Left ventricle myocardium inferior (tissue), 1 donor: ENCODE measurements around the gene SAG. TPM values are rescaled to one million over a fixed set of nuclear protein-coding genes. Genes with fewer than 3 reads are reported as not detected.

Source experiments
- DNase-seq: peaks from one replicate; pipeline ENCODE4 v3.0.0-alpha.2; 2020
- H3K27ac ChIP-seq: fragments of 200-600 bp; replicated peaks from 2 replicates; pipeline ENCODE4 v1.8.0; 2021
- H3K27me3 ChIP-seq: fragments of 200-600 bp; 2 replicates; pipeline ENCODE4 v1.8.0; 2021; ENCODE audit warnings: low read depth
- H3K36me3 ChIP-seq: fragments of 200-600 bp; 2 replicates; pipeline ENCODE4 v1.8.0; 2021
- H3K4me1 ChIP-seq: fragments of 200-600 bp; 2 replicates; pipeline ENCODE4 v1.8.0; 2021
- H3K4me3 ChIP-seq: fragments of 200-600 bp; 2 replicates; pipeline ENCODE4 v1.8.0; 2021; ENCODE audit warnings: mild to moderate bottlenecking, moderate library complexity
- H3K9me3 ChIP-seq: fragments of 200-600 bp; replicated peaks from 2 replicates; pipeline ENCODE4 v1.8.0; 2021
- intact Hi-C: fragments of 100-400 bp; cut with micrococcal nuclease; formaldehyde crosslinking; loops from one replicate; pipeline ENCODE4 v1.11.0; 2022
- total RNA-seq: library from RNA; stranded (reverse); fragmentation: NEBNext Ultra II Directional; extraction: Animal tissue kit (Norgen Biotek cat#: 25700); gene quantifications from one replicate; pipeline ENCODE4 v1.2.1, GENCODE V29; 2021
- TF ChIP-seq, protein P1 (sequence below): fragments of 200-600 bp; IDR thresholded peaks from 2 replicates; pipeline ENCODE4 v1.8.0; 2021; ENCODE audit warnings: antibody characterized with exemption, mild to moderate bottlenecking, borderline replicate concordance
- donor health status: DM: no; HTN: yes; CAD: no; lungs with severe emphysema.

Gene SAG
- total RNA-seq, 1 donor from 2014 or later: not detected

- Histone ChIP-seq H3K36me3 (peaks cover 5% of the 10 kb centered on the region), H3K27me3 (no peaks in the 10 kb centered on the region), H3K9me3 (no peaks in the 10 kb centered on the region), H3K27ac (peak overlapping the region; percentile 90), H3K4me3 (peak overlapping the region; percentile 41), H3K4me1 (peaks cover 56% of the 10 kb centered on the region)
- peak; percentile 94 for DNase-seq
- TF ChIP-seq, protein P1, sequence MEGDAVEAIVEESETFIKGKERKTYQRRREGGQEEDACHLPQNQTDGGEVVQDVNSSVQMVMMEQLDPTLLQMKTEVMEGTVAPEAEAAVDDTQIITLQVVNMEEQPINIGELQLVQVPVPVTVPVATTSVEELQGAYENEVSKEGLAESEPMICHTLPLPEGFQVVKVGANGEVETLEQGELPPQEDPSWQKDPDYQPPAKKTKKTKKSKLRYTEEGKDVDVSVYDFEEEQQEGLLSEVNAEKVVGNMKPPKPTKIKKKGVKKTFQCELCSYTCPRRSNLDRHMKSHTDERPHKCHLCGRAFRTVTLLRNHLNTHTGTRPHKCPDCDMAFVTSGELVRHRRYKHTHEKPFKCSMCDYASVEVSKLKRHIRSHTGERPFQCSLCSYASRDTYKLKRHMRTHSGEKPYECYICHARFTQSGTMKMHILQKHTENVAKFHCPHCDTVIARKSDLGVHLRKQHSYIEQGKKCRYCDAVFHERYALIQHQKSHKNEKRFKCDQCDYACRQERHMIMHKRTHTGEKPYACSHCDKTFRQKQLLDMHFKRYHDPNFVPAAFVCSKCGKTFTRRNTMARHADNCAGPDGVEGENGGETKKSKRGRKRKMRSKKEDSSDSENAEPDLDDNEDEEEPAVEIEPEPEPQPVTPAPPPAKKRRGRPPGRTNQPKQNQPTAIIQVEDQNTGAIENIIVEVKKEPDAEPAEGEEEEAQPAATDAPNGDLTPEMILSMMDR: no peak
- intact Hi-C loops: no loop called here
Measured at GRCh38 chr2:233387667-233388528, 80.3 kb downstream of the SAG start.

GRCh38 chr2:233389601-233390125 lies 82.0 kb downstream of the SAG start:
- no peak for DNase-seq
- Histone ChIP-seq H3K36me3 (peaks cover 5% of the 10 kb centered on the region), H3K27ac (peak overlapping the region; percentile 90), H3K27me3 (no peaks in the 10 kb centered on the region), H3K9me3 (no peaks in the 10 kb centered on the region), H3K4me3 (no peak overlapping the region), H3K4me1 (peaks cover 46% of the 10 kb centered on the region)
- TF ChIP-seq, protein P1: no peak
- intact Hi-C loops: no loop called here

- no peaks in the 10 kb centered on the region for H3K27me3 ChIP-seq
- peaks cover 3% of the 10 kb centered on the region for H3K36me3 ChIP-seq
- intact Hi-C loops: no loop called here
- TF ChIP-seq, protein P1: no peak
- H3K4me3 ChIP-seq: no peak overlapping the region
- H3K9me3 ChIP-seq: no peaks in the 10 kb centered on the region
- H3K4me1 ChIP-seq: peaks cover 6% of the 10 kb centered on the region
- H3K27ac ChIP-seq: no peak overlapping the region
- DNase-seq: no peak
Measured at GRCh38 chr2:233395687-233396086, 88.1 kb downstream of the SAG start.

Other genes with a start within 250 kb of the SAG start
- 4.9 TPM for gene INPP5D, start 247.5 kb upstream of the SAG start, total RNA-seq
- gene ATG16L1, start 56.1 kb upstream of the SAG start, total RNA-seq: 18.6 TPM
- 41.7 TPM for gene DGKD, start 46.7 kb downstream of the SAG start, total RNA-seq